GM21723 (cell line): ENCODE measurements around the gene TRMT44.
"Not testable (repeated sequence)": the region's sequence is repeated elsewhere in the genome, so short reads cannot be mapped to it uniquely, and the experiment has no call there.

Source experiments
- ATAC-seq: cut with Tn5 transposase; IDR thresholded peaks from one replicate; pipeline ENCODE4 v1.9.1; 2021; ENCODE audit warnings: mild to moderate bottlenecking, moderate library complexity; ENCODE audit not compliant: unreplicated experiment

TRMT44 gene

GRCh38 chr4:8508740-8509139, 68.2 kb downstream of the TRMT44 start:
- ATAC-seq = no peak

- no peak for ATAC-seq
Observed at GRCh38 chr4:8509311-8509950, 68.9 kb downstream of the TRMT44 start.

- no peak for ATAC-seq
Observed at GRCh38 chr4:8510191-8510590, 69.6 kb downstream of the TRMT44 start.

- no peak for ATAC-seq
Observed at GRCh38 chr4:8510611-8511285, 70.2 kb downstream of the TRMT44 start.

- no peak for ATAC-seq
Observed at GRCh38 chr4:8512510-8512909, 71.9 kb downstream of the TRMT44 start.

- ATAC-seq = not testable (repeated sequence)
Observed at GRCh38 chr4:8513080-8513479, 72.5 kb downstream of the TRMT44 start.

- ATAC-seq = no peak
Observed at GRCh38 chr4:8513931-8514330, 73.4 kb downstream of the TRMT44 start.

GRCh38 chr4:8514391-8514790, 73.8 kb downstream of the TRMT44 start:
- ATAC-seq = no peak

GRCh38 chr4:8515316-8516060, 74.9 kb downstream of the TRMT44 start:
- ATAC-seq = no peak

- ATAC-seq = no peak
Observed at GRCh38 chr4:8516061-8516573, 75.5 kb downstream of the TRMT44 start.

- ATAC-seq = no peak
Observed at GRCh38 chr4:8516996-8517550, 76.5 kb downstream of the TRMT44 start.

- ATAC-seq = no peak
Observed at GRCh38 chr4:8517946-8518345, 77.4 kb downstream of the TRMT44 start.

- no peak for ATAC-seq
Observed at GRCh38 chr4:8522160-8523120, 81.9 kb downstream of the TRMT44 start.

GRCh38 chr4:8523175-8523574, 82.6 kb downstream of the TRMT44 start:
- ATAC-seq = no peak

- ATAC-seq = no peak
Observed at GRCh38 chr4:8523766-8524165, 83.2 kb downstream of the TRMT44 start.

- ATAC-seq = no peak
Observed at GRCh38 chr4:8524595-8525382, 84.2 kb downstream of the TRMT44 start.

GRCh38 chr4:8525383-8526120, 85.0 kb downstream of the TRMT44 start:
- ATAC-seq = no peak
